ENCODE data around the gene CHRM1.
"Not testable (repeated sequence)": the region's sequence is repeated elsewhere in the genome, so short reads cannot be mapped to it uniquely, and the experiment has no call there.

GRCh38 chr11:62945538-62945937, 24.4 kb upstream of the CHRM1 start:
- TF ChIP-seq, protein P1, sequence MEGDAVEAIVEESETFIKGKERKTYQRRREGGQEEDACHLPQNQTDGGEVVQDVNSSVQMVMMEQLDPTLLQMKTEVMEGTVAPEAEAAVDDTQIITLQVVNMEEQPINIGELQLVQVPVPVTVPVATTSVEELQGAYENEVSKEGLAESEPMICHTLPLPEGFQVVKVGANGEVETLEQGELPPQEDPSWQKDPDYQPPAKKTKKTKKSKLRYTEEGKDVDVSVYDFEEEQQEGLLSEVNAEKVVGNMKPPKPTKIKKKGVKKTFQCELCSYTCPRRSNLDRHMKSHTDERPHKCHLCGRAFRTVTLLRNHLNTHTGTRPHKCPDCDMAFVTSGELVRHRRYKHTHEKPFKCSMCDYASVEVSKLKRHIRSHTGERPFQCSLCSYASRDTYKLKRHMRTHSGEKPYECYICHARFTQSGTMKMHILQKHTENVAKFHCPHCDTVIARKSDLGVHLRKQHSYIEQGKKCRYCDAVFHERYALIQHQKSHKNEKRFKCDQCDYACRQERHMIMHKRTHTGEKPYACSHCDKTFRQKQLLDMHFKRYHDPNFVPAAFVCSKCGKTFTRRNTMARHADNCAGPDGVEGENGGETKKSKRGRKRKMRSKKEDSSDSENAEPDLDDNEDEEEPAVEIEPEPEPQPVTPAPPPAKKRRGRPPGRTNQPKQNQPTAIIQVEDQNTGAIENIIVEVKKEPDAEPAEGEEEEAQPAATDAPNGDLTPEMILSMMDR (IDR thresholded peaks at IDR 0.05) = not testable (repeated sequence)
- TF ChIP-seq POLR2A (IDR thresholded peaks at IDR 0.05) = not testable (repeated sequence)
